ENCODE results near the gene KLHL18.
A peak's percentile ranks its signal among the peaks of the same experiment; 100 is the strongest.

The KLHL18 gene

DNA sequence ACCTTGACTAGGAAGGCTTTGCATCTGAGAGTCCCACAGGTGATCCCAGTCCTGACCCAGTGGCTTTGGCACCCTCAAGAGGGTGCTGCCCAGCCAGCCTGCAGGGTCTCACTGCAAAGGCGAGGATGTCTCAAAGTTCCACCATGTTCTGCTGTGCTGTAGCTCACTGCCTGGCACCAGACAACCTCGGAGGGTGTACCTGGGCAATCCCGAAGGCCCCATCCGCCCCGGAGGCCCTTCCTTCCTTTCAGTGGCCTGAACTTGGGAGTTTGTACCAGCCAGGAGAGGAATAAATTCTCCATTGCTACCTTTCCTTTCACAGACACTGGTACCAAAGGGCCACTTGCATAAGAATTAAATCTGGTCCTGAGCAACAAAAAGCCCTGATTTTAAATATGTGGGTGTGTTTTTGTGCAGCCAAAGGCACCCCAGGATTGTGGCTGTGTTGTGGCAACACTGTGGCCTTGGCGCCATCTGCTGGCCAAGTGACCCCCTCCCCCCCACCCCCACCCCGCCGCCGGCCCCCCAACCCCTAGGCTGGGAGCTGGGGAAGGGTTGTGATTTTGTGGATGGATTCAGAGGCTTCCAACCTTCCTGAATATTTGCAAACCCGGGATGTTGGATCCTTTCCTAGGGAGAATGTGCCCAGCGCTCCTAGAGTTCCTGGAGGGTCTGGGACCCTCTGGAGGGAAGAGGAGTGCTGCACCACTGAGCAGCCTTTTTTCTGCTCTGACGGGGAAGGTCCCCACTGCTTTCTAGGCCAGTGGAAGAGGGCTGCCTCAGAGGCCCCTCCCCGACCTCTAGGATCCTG, 88.3 kb downstream of the KLHL18 start:
- H3K9me2 ChIP-seq (ENCODE audit: low read depth, low read length), result no peaks in the 10 kb centered on the region
- H3K27ac ChIP-seq (ENCODE audit: low read depth, low read length, poor library complexity, severe bottlenecking), result no peak overlapping the region
- no peak overlapping the region for H3K4me3 ChIP-seq (ENCODE audit: low read depth, low read length, poor library complexity, severe bottlenecking)
- H3K36me3 ChIP-seq (ENCODE audit: insufficient read depth, low read length), result no peaks in the 10 kb centered on the region
- H3K9ac ChIP-seq (ENCODE audit: low read length), result no peak overlapping the region
- H3K4me1 ChIP-seq (ENCODE audit: insufficient read depth, low read length, severe bottlenecking), result no peaks in the 10 kb centered on the region
- H2AFZ ChIP-seq (ENCODE audit: low read length), result no peak overlapping the region
- H3K27me3 ChIP-seq (ENCODE audit: insufficient read depth, low read length), result no peaks in the 10 kb centered on the region
- no peaks in the 10 kb centered on the region for H3K79me2 ChIP-seq (ENCODE audit: insufficient read depth, low read length)
- TF ChIP-seq, protein P1, sequence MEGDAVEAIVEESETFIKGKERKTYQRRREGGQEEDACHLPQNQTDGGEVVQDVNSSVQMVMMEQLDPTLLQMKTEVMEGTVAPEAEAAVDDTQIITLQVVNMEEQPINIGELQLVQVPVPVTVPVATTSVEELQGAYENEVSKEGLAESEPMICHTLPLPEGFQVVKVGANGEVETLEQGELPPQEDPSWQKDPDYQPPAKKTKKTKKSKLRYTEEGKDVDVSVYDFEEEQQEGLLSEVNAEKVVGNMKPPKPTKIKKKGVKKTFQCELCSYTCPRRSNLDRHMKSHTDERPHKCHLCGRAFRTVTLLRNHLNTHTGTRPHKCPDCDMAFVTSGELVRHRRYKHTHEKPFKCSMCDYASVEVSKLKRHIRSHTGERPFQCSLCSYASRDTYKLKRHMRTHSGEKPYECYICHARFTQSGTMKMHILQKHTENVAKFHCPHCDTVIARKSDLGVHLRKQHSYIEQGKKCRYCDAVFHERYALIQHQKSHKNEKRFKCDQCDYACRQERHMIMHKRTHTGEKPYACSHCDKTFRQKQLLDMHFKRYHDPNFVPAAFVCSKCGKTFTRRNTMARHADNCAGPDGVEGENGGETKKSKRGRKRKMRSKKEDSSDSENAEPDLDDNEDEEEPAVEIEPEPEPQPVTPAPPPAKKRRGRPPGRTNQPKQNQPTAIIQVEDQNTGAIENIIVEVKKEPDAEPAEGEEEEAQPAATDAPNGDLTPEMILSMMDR (IDR thresholded peaks at IDR 0.05; ENCODE audit: low read length), result peak; percentile 22; the same call in 1 of the 2 replicates
- TF ChIP-seq EZH2 (IDR thresholded peaks at IDR 0.05; ENCODE audit: borderline replicate concordance, low read length), result no peak
- no peaks in the 10 kb centered on the region for H4K20me1 ChIP-seq (ENCODE audit: insufficient read depth, low read length)
- no peaks in the 10 kb centered on the region for H3F3A ChIP-seq (ENCODE audit: insufficient read depth, low read length)
- H3K9me3 ChIP-seq (ENCODE audit: low read length), result no peaks in the 10 kb centered on the region
- no peak overlapping the region for H3K4me2 ChIP-seq (ENCODE audit: low read length)

GRCh38 chr3:47374587-47374986, 91.8 kb downstream of the KLHL18 start:
- H4K20me1 ChIP-seq (ENCODE audit: insufficient read depth, low read length), result no peaks in the 10 kb centered on the region
- H3K4me1 ChIP-seq (ENCODE audit: insufficient read depth, low read length, severe bottlenecking), result peaks cover 4% of the 10 kb centered on the region
- no peaks in the 10 kb centered on the region for H3K9me3 ChIP-seq (ENCODE audit: low read length)
- H3F3A ChIP-seq (ENCODE audit: insufficient read depth, low read length), result no peaks in the 10 kb centered on the region
- H2AFZ ChIP-seq (ENCODE audit: low read length), result no peak overlapping the region
- no peaks in the 10 kb centered on the region for H3K79me2 ChIP-seq (ENCODE audit: insufficient read depth, low read length)
- H3K9me2 ChIP-seq (ENCODE audit: low read depth, low read length), result no peaks in the 10 kb centered on the region
- H3K4me2 ChIP-seq (ENCODE audit: low read length), result no peak overlapping the region
- no peak overlapping the region for H3K9ac ChIP-seq (ENCODE audit: low read length)
- no peak overlapping the region for H3K27ac ChIP-seq (ENCODE audit: low read depth, low read length, poor library complexity, severe bottlenecking)
- no peaks in the 10 kb centered on the region for H3K36me3 ChIP-seq (ENCODE audit: insufficient read depth, low read length)
- no peak overlapping the region for H3K4me3 ChIP-seq (ENCODE audit: low read depth, low read length, poor library complexity, severe bottlenecking)
- no peaks in the 10 kb centered on the region for H3K27me3 ChIP-seq (ENCODE audit: insufficient read depth, low read length)
- TF ChIP-seq EZH2 (IDR thresholded peaks at IDR 0.05; ENCODE audit: borderline replicate concordance, low read length), result no peak
- TF ChIP-seq, protein P1 (IDR thresholded peaks at IDR 0.05; ENCODE audit: low read length), result no peak

- Histone ChIP-seq H3K4me3 (ENCODE audit: low read depth, low read length, poor library complexity, severe bottlenecking) (no peak overlapping the region), H3K4me1 (ENCODE audit: insufficient read depth, low read length, severe bottlenecking) (peaks cover 10% of the 10 kb centered on the region), H4K20me1 (ENCODE audit: insufficient read depth, low read length) (no peaks in the 10 kb centered on the region), H2AFZ (ENCODE audit: low read length) (no peak overlapping the region), H3K79me2 (ENCODE audit: insufficient read depth, low read length) (no peaks in the 10 kb centered on the region; the same call in 1 of the 2 replicates), H3K27me3 (ENCODE audit: insufficient read depth, low read length) (no peaks in the 10 kb centered on the region), H3F3A (ENCODE audit: insufficient read depth, low read length) (no peaks in the 10 kb centered on the region), H3K36me3 (ENCODE audit: insufficient read depth, low read length) (no peaks in the 10 kb centered on the region), H3K9ac (ENCODE audit: low read length) (no peak overlapping the region), H3K27ac (ENCODE audit: low read depth, low read length, poor library complexity, severe bottlenecking) (no peak overlapping the region), H3K9me3 (ENCODE audit: low read length) (no peaks in the 10 kb centered on the region), H3K4me2 (ENCODE audit: low read length) (no peak overlapping the region), H3K9me2 (ENCODE audit: low read depth, low read length) (no peaks in the 10 kb centered on the region)
- TF ChIP-seq, protein P1 (IDR thresholded peaks at IDR 0.05; ENCODE audit: low read length), result peak; percentile 38; the same call in 1 of the 2 replicates
- TF ChIP-seq EZH2 (IDR thresholded peaks at IDR 0.05; ENCODE audit: borderline replicate concordance, low read length), result no peak
Observed at GRCh38 chr3:47376393-47376792, 93.6 kb downstream of the KLHL18 start.
